AG09309 (cell line): ENCODE measurements around the gene HELZ.

Experiments used
- DNase-seq: peaks from one replicate; pipeline ENCODE4 v3.0.0-alpha.2; 2010; ENCODE audit warnings: low read depth
- H3K4me3 ChIP-seq: 2 replicates; pipeline ENCODE4 v1.5.1; 2011; ENCODE audit warnings: mild to moderate bottlenecking, low read depth, low read length, moderate library complexity; ENCODE audit not compliant: control insufficient read depth
- CTCF ChIP-seq: IDR thresholded peaks from 2 replicates; pipeline ENCODE4 v1.5.1; 2011; ENCODE audit warnings: mild to moderate bottlenecking, low read depth, low read length, inconsistent platforms; ENCODE audit not compliant: insufficient read depth, control insufficient read depth; ENCODE audit errors: missing control alignments

The HELZ gene

GRCh38 chr17:67078292-67078691 lies 166.7 kb downstream of the HELZ start:
- no peak overlapping the region for H3K4me3 ChIP-seq
- TF ChIP-seq CTCF: no peak
- no peak for DNase-seq

- H3K4me3 ChIP-seq: no peak overlapping the region
- DNase-seq: no peak
- TF ChIP-seq CTCF: no peak
These were observed 168.7 kb downstream of the HELZ start for GRCh38 chr17:67076290-67076689.

- TF ChIP-seq CTCF: no peak
- no peak for DNase-seq
These were observed 170.2 kb downstream of the HELZ start for GRCh38 chr17:67074781-67075180.

GRCh38 chr17:67072885-67073284 lies 172.1 kb downstream of the HELZ start:
- DNase-seq: no peak
- no peak for TF ChIP-seq CTCF
- H3K4me3 ChIP-seq: no peak overlapping the region

More at GRCh38 chr17:67074781-67075180, 170.2 kb downstream of the HELZ start:
- H3K4me3 ChIP-seq: no peak overlapping the region

- TF ChIP-seq CTCF: no peak
- no peak for DNase-seq
- H3K4me3 ChIP-seq: no peak overlapping the region
These were observed 173.4 kb downstream of the HELZ start for GRCh38 chr17:67071595-67071994.

- no peak for DNase-seq
- no peak for TF ChIP-seq CTCF
These were observed 175.3 kb downstream of the HELZ start for GRCh38 chr17:67069603-67070136.

GRCh38 chr17:67068999-67069398 lies 176.0 kb downstream of the HELZ start:
- DNase-seq: no peak
- no peak for TF ChIP-seq CTCF
- H3K4me3 ChIP-seq: no peak overlapping the region

More at GRCh38 chr17:67069603-67070136, 175.3 kb downstream of the HELZ start:
- H3K4me3 ChIP-seq: no peak overlapping the region
